NCI-H1436 (cell line): ENCODE results near the gene SLTM.
"Not testable (repeated sequence)": the region's sequence is repeated elsewhere in the genome, so short reads cannot be mapped to it uniquely, and the experiment has no call there.

Source experiments
- DNase-seq: peaks from one replicate; lab custom pipeline; 2025; lab: John Stamatoyannopoulos, UW

Gene SLTM

GRCh38 chr15:58876306-58877106 lies 57.0 kb downstream of the SLTM start:
- DNase-seq, result no peak

DNA sequence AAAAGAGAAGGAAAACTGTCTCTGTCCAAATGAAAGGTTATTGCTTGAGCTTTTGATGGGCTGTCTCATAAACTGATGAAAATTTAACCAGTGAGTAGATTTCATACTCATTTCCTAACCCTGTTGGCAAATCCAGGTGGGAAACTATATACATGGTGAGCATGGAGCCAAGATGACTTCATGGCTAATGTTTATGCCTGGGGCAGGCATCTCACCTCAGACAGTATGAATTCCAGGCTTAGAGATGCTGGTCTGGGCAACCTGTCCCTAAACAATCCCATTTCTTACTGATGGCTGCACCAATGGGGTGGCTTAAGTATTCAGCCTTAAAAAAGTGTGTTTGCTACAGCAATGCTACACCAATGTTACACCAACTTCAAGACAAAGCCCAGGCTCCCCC lies 58.1 kb downstream of the SLTM start:
- DNase-seq, result no peak

- no peak for DNase-seq
Observed at GRCh38 chr15:58873267-58873666, 60.2 kb downstream of the SLTM start.

DNA sequence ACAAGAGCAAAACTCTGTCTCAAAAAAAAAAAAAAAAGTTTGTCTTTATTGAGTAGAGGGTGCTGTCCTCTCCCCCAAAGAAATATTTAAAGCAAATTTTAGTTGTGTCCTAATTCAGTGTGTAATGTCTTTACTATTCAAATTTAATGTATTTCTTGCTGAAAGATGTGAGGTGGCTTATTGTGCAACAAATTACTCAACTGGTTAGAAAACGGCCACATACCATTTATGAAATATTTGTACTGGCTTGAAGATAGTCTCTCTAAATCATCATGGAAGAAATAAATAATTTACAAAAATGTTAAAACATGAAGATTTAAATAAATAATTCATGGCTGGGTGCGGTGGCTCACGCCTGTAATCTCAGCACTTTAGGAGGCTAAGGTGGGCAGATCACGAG lies 63.0 kb downstream of the SLTM start:
- DNase-seq, result no peak

DNA sequence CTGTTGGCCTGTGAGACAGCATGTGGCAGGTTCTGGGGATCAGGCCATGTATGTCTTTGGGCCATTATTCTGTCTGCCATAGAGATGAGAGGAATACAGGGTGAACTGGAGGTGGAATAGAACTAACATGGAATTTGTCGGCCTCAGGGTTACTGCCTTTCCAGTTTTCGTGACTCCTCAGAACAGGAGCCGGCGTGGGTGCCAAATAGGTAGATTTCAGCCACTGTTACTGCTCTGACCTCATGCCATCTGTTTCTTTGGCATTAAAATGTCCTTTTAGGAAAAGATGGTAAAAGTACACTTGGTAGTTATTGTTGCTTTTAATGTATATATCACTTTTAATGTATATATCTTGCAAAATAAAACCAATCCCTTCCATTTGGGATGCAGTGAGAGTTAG lies 65.6 kb downstream of the SLTM start:
- no peak for DNase-seq

DNA sequence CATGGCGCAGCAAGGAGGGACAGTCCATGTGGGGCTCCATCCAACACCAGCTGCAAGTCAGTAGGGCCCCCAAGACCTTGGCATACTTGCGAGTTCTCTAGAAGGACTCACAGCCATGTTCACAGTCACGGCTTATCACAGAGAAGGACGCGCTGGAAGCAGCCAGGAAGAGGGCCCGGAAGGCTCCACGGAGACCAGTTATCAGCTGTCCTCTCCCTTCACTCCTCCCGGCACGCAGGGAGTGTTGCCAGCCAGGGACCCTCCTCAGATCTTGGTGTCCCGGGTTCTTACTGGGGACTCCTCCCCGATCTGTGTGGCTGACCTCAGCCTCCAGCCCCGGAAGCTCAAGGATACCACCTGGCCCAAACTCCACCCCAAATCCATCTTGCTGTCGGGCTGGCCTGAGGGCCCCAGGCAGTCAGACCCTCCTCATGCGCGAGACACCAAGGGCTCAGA lies 68.0 kb downstream of the SLTM start:
- DNase-seq, result no peak

- DNase-seq, result no peak
Observed at GRCh38 chr15:58864602-58865424, 68.7 kb downstream of the SLTM start.

DNA sequence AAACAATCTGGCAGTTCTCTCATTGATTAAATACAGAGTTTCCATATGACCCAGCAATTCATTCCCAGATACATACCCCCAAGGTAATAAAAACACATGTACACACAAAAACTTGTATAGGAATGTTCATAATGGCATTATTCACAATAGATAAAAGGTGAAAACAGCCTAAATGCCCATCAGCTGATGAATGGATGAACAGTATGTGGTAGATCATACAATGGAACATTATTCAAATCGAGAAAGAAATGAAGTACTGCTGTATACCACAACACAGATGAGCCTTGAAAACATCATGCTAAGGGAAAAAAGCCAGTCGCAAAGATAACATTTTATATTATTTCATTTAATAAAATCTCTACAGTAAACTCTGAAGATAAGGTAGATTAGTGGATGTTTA lies 71.2 kb downstream of the SLTM start:
- no peak for DNase-seq

- DNase-seq, result not testable (repeated sequence)
Observed at GRCh38 chr15:58856621-58857020, 76.9 kb downstream of the SLTM start.

DNA sequence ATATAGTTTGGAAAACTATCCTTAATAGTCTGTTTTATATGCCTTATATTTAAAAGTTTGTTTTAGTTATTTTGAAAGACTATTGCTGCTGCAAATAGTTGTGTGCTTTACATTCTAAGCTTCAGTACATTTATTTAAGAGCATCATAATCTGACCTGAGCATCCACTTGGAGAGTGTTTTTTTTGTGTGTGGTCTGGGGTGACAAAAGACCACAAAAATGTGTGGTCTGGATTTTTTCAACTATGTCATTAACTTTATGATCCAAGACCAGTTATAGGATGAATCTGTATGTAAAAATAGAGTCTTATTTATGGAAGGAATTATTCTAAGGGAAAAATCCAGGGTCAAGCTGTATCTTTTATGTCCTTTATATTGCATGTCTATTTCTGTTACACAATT lies 77.4 kb downstream of the SLTM start:
- no peak for DNase-seq

GRCh38 chr15:58854593-58854992 lies 78.9 kb downstream of the SLTM start:
- DNase-seq, result no peak

DNA sequence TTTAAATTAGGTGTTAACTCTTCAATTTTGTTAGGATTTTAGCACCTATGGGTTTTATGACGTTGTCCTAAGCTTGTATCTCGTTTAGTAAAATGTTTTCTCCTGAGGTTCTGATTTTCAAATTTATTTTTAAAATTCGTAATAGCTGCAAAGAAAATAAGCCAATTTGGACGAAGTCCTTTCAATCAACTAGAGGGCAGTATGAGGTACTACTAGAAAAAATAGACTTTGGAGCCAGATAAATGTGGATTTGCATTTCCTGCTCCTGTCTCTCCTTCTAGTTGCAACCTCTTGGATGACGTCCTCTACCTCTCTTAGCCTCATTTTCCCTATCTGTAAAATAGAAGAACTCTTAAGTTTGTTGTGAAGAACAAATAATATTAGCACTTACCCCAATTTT lies 81.1 kb downstream of the SLTM start:
- DNase-seq, result no peak

GRCh38 chr15:58851205-58851604 lies 82.3 kb downstream of the SLTM start:
- DNase-seq, result not testable (repeated sequence)

DNA sequence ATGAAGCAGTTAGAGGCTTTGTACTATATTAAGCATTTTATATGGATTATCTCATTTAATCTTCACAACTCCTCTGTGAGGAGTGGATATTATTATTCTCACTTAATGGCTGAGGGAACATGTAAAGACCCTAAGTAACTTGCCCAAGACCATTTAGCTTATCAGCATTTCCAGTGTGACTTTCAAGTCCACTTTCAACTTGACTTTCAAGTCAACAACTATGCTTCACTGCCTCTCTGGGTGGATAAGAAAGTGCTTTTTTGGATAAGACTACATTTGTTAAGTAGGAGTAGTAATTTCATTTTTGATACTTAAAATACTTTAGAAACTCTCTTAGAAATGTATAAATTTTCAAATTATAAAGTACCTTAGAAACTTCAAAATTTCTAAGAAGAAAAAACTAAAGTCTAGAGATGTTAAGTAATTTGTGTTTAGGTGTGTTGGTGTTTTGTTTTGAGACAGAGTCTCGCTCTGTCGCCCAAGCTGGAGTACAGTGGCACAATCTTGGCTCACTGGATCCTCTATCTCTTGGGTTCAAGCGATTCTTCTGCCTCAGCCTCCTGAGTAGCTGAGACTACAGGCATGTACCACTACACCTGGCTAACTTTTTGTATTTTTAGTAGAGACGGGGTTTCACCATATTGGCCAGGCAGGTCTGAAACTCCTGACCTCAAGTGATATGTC lies 90.6 kb downstream of the SLTM start:
- no peak for DNase-seq

DNA sequence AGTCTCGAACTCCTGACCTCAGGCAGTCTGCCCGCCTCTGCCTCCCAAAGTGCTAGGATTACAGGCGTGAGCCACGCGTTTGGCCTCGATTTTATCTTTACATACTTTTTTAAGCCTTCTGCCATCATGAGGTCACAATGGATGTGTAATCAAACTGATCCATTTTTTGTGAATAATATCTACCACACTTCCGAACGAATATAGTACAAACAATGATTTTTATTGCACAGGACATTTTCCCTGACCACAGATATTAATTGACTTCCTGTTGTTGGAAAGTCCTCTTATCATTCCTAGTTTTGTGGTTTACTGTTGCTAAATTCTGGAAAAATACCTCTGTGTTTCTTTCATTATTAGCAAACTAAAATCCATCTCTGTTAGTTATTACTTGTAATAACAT lies 93.4 kb downstream of the SLTM start:
- no peak for DNase-seq

GRCh38 chr15:58839485-58839884 lies 94.0 kb downstream of the SLTM start:
- DNase-seq, result no peak

GRCh38 chr15:58833681-58834426 lies 99.6 kb downstream of the SLTM start:
- DNase-seq, result not testable (repeated sequence)

- no peak for DNase-seq
Observed at GRCh38 chr15:58830556-58830955, 102.9 kb downstream of the SLTM start.
